ENCODE results near the gene DLG2. TPM values are rescaled to one million over a fixed set of nuclear protein-coding genes. Genes with fewer than 3 reads are reported as not detected.

DLG2 gene
- total and polyA plus RNA-seq, 4 donors = 0.30 to 5.5 (median 0.68) TPM

- H3K27me3 ChIP-seq (ENCODE audit: control insufficient read depth in 4 of 4, insufficient read depth in 4 of 4, low read length in 3 of 4) = no peaks in the 10 kb centered on the region
- no peak overlapping the region for H3K9ac ChIP-seq (ENCODE audit: low read depth in 1 of 2, low read length in 2 of 2)
- H3K4me1 ChIP-seq (ENCODE audit: control insufficient read depth in 4 of 4, insufficient read depth in 4 of 4, low read length in 3 of 4) = no peaks in the 10 kb centered on the region
- no peak overlapping the region for H3K4me3 ChIP-seq (ENCODE audit: low read depth in 1 of 3, low read length in 3 of 3)
- no peak for DNase-seq (ENCODE audit: low spot score)
- H3K9me3 ChIP-seq (ENCODE audit: control insufficient read depth in 4 of 4, low read length in 3 of 4) = no peaks in the 10 kb centered on the region
- H3K36me3 ChIP-seq (ENCODE audit: control insufficient read depth in 4 of 4, insufficient read depth in 3 of 4, low read depth in 1 of 4, low read length in 3 of 4) = no peaks in the 10 kb centered on the region
- TF ChIP-seq TAF1 (conservative IDR thresholded peaks at IDR 0.05) = no peak
- TF ChIP-seq HNF4A (conservative IDR thresholded peaks at IDR 0.05) = no peak
- TF ChIP-seq MAX (IDR thresholded peaks at IDR 0.05) = no peak
- no peak for TF ChIP-seq GABPA (IDR thresholded peaks at IDR 0.05 in 1 of 2, conservative IDR thresholded peaks at IDR 0.05 in 1 of 2)
- no peak for TF ChIP-seq NR2F2 (IDR thresholded peaks at IDR 0.05)
- TF ChIP-seq HNF4G (IDR thresholded peaks at IDR 0.05) = no peak
- no peak for TF ChIP-seq CTCF (IDR thresholded peaks at IDR 0.05; ENCODE audit: low read depth, low read length, missing input control)
- no peak for TF ChIP-seq JUND (IDR thresholded peaks at IDR 0.05)
- TF ChIP-seq ATF3 (IDR thresholded peaks at IDR 0.05) = no peak
- no peak for TF ChIP-seq RXRA (IDR thresholded peaks at IDR 0.05)
- no peak for TF ChIP-seq ZBTB33 (IDR thresholded peaks at IDR 0.05)
- no peak for TF ChIP-seq YY1 (IDR thresholded peaks at IDR 0.05)
- no peak for TF ChIP-seq RAD21 (IDR thresholded peaks at IDR 0.05)
- TF ChIP-seq FOXA2 (IDR thresholded peaks at IDR 0.05) = no peak
- TF ChIP-seq SP1 (IDR thresholded peaks at IDR 0.05) = no peak
- TF ChIP-seq FOXA1 (IDR thresholded peaks at IDR 0.05) = no peak
- no peak for TF ChIP-seq REST (IDR thresholded peaks at IDR 0.05)
- TF ChIP-seq EGR1 (IDR thresholded peaks at IDR 0.05; ENCODE audit: low read depth in 2 of 2) = no peak
- no peak overlapping the region for H3K27ac ChIP-seq (ENCODE audit: low read depth in 1 of 2, low read length in 2 of 2)
Observed at GRCh38 chr11:85541683-85542082, 85.5 kb downstream of the DLG2 start.
